Fibroblast of the aortic adventitia (primary cell): Measurements from ENCODE around the gene ARMC10. TPM values are rescaled to one million over a fixed set of nuclear protein-coding genes. Genes with fewer than 3 reads are reported as not detected.
A peak's percentile ranks its signal among the peaks of the same experiment; 100 is the strongest.
"Not testable (repeated sequence)": the region's sequence is repeated elsewhere in the genome, so short reads cannot be mapped to it uniquely, and the experiment has no call there.

Source experiments
- DNase-seq: peaks from one replicate; pipeline ENCODE4 v3.0.0-alpha.2; 2010; ENCODE audit warnings: low read depth
- H3K4me3 ChIP-seq: 2 replicates; pipeline ENCODE4 v1.5.1; 2011; ENCODE audit warnings: low read depth, mild to moderate bottlenecking, control low read depth, low read length, moderate library complexity
- total RNA-seq: library from RNA; depleted of rRNA; stranded (reverse); fragments of >200 nt; gene quantifications from 2 replicates; pipeline ENCODE4 v1.2.3, GENCODE V29; 2012; ENCODE audit warnings: low replicate concordance
- TF ChIP-seq, protein P1 (sequence below): IDR thresholded peaks from 2 replicates; pipeline ENCODE4 v1.5.1; 2011; ENCODE audit warnings: mild to moderate bottlenecking, low read length, control low read depth, inconsistent platforms; ENCODE audit not compliant: insufficient read depth

Gene ARMC10
- total RNA-seq, 1 donor, result 41.2 TPM

DNA sequence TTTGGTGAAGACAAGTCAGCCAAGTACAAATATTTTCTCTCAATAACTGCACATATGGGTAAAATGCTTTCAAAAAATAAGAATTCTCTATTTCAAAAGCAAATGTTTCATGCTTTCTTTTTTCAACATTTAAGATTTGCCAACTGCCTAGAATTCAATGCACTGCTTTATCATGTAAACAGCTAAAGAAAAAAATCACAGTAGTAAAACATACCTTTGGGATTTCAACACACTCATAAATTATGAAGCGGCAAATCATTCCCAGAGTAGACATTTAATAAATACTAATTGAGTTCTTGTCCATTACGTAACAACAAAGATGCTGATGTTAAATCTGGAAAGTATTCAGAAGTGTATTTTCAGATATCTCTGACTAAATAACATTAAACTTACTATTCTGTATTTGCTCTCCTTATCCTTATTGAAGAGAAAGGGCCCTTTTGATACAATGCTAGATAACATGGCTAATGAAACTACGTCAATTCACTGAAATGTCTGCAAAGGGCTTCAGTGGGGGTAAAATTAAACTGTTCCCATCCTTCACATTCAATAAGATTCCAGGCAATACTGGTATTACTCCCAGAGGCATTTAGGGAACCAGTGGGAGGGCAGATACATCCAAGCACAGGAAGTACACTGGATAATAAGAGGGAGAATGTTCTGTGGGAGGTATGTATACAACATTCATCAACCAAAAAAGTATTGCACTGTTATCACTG is 60.1 kb downstream of the ARMC10 start:
- H3K4me3 ChIP-seq, result no peak overlapping the region
- DNase-seq, result peak; percentile 31
- TF ChIP-seq, protein P1, sequence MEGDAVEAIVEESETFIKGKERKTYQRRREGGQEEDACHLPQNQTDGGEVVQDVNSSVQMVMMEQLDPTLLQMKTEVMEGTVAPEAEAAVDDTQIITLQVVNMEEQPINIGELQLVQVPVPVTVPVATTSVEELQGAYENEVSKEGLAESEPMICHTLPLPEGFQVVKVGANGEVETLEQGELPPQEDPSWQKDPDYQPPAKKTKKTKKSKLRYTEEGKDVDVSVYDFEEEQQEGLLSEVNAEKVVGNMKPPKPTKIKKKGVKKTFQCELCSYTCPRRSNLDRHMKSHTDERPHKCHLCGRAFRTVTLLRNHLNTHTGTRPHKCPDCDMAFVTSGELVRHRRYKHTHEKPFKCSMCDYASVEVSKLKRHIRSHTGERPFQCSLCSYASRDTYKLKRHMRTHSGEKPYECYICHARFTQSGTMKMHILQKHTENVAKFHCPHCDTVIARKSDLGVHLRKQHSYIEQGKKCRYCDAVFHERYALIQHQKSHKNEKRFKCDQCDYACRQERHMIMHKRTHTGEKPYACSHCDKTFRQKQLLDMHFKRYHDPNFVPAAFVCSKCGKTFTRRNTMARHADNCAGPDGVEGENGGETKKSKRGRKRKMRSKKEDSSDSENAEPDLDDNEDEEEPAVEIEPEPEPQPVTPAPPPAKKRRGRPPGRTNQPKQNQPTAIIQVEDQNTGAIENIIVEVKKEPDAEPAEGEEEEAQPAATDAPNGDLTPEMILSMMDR, result no peak

DNA sequence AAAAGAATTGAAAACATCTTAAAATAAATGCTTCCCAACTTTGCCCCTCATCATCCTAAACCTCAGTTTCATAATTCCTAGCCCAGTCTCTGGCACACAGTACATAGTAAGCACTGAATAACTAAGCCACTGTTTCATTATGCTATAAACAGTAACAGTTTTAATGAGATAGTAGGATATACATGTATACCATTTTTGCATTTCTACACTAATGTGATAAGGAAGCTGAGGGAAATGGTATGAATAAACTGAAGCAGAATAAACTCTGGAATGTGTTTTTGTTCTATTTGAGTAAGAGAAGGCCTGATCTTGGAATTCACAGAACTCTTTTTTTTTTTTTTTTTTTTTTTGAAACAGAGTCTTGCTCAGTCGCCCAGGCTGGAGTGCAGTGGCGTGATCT is 65.1 kb downstream of the ARMC10 start:
- no peak overlapping the region for H3K4me3 ChIP-seq
- TF ChIP-seq, protein P1, result no peak
- DNase-seq, result peak; percentile 32

DNA sequence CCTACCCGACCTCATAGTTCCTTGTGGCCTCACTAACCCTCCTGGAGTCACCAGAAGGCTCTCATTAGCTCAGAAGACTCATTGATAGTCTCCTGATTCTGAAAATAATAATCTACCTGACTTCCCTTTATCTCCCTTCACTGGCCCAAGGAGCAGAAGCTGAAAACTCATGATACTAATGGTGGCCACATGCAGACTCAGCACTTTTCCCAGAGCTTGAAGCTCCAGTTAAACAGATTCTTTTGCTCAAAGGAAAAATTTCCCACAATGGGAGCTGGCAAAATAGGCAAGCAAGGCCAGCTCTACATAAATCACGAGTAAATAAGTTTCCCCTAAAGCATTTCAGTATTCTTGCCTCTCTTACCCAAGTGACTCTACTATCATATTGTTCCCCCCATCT is 65.7 kb downstream of the ARMC10 start:
- DNase-seq, result no peak
- TF ChIP-seq, protein P1, result no peak
- no peak overlapping the region for H3K4me3 ChIP-seq

DNA sequence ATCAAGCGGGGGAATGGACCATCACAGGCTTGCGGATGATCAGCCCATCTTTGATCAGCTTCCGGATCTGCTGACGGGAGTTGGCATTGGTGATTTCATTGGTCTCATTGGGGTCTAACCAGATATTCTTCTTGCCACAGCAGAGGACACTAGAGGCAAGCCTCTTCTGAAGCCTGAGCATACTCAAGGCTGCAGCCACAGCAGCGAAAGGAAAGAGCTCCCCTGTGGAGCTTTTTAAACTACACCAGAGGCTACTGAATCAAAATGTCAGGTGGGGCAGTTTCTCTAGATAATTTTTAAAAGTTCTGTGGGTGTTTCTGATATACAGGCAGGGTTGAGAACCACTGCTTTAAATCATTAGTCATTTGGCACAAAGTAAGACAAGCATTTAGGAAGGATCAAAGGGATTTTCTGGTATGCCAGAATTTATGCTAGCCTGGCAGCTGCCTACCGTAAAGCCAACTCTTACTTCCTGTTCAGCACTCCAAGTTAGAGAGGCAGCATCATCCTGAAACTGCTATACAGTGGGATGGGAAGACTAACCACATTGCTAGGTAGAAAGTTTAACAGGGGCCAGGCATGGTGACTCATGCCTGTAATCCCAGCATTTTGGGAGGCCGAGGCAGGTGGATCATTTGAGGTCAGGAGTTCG is 66.9 kb downstream of the ARMC10 start:
- TF ChIP-seq, protein P1, result no peak
- no peak overlapping the region for H3K4me3 ChIP-seq
- DNase-seq, result peak; percentile 55

DNA sequence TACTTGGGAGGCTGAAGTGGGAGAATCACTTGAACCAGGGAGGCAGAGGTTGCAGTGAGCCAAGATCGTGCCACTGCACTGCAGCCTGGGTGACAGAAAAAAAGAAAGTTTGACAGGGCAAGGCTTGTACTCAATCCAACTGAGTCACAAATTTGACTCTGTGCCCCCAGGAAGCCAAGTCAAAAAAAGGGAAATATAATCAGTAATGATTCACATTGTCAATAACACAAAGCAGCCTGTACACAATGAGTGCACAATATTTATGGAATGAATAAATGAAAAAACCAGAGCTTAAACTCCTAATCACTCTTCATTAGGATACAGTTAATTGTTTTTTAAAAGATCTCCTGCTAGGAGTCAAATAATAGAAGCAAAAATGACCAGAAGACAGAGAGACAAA is 67.6 kb downstream of the ARMC10 start:
- H3K4me3 ChIP-seq, result no peak overlapping the region
- TF ChIP-seq, protein P1, result no peak
- peak; percentile 31 for DNase-seq

DNA sequence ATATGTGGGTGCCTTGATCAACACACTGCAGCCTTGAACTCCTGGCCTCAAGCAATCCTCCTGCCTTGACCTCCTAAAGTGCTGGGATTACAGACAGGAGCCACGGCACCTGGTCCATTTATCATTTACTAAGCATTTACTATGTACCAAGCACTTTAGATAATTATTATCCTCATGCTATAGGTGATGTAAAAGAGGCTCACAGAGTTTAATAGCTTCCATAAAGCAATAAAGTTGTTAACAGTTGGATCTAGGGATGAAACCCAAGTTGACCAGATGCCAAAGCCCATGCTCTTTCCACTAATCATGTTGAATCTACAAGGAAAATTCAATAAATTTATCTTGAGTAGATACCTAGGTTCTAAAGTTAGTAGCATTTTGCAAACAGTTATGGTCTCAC is 68.9 kb downstream of the ARMC10 start:
- TF ChIP-seq, protein P1, result no peak
- H3K4me3 ChIP-seq, result no peak overlapping the region
- no peak for DNase-seq

DNA sequence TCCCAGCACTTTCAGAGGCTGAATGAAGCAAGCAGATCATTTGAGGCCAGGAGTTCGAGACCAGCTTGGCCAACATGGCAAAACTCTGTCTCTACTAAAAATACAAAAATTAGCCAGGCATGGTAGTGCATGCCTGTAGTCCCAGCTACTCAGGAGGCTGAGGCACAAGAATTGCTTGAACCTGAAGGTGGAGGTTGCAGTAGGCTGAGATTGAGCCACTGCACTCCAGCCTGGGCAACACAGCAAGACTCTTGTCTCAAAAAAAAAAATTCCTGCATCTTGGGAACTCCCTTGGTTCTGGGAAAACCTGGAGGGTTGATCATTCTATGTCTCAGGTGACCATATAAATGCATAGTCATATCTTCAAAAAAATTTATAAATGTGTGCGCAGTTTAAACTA is 69.8 kb downstream of the ARMC10 start:
- DNase-seq, H3K4me3 ChIP-seq: not testable (repeated sequence)
